Measurements from ENCODE around the gene RAB3C.
A peak's percentile ranks its signal among the peaks of the same experiment; 100 is the strongest.

RAB3C gene

GRCh38 chr5:58886315-58887207 is 303.7 kb downstream of the RAB3C start:
- peak; percentile 33 for DNase-seq (ENCODE audit: low spot score)

DNA sequence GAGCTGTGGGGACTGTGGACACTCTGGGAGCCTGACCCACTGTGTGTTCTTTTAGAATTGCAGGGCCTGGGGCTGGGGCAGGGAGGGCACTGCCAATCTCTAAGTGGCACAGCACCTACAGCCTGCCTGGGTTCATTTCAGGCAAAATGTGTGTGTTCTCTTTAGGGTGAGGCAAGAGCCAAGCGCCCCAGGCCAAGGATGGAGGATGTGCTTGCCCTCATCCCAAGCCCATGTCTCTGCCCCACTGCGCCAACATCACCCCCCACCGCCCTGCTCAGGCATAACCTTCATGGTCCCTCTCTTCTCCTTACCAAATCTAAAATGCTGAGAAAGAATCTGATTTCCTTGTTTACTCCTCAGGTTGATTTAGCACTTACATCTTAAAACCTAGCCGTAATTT is 304.4 kb downstream of the RAB3C start:
- no peak for DNase-seq (ENCODE audit: low spot score)

DNA sequence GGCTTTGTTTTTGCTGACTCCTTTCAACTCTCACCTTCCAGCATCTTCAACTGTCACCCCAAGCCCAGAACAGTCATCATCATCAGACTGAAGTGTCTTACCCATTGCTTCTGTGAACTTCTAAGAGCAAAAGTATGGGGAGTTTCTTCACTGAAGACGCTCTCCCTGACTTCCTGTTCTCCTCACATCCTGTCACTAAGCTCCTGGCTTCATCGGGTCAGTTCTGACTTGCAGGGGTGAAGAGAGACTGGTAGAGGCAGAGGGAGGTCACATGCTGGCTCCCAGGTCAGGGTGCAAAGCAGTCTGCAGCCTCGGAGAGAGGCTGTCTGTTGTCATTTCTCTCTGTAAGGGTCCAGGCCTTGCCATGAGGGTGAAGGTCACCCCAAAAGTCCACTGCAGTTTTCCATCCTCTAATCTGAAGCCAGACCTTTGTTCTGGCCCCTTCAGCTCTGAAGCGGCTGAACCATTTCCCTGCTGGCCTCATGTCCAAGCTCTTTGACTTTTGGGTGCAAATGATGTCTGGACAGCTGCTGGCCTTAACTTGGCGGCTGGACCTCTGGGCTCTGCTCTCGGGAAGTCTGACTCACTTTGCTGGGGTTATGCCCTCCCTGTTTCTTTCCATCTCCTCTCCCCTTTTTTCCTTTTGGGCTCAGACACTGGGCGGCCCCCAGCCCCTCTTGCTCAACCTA is 305.0 kb downstream of the RAB3C start:
- no peak for DNase-seq (ENCODE audit: low spot score)

DNA sequence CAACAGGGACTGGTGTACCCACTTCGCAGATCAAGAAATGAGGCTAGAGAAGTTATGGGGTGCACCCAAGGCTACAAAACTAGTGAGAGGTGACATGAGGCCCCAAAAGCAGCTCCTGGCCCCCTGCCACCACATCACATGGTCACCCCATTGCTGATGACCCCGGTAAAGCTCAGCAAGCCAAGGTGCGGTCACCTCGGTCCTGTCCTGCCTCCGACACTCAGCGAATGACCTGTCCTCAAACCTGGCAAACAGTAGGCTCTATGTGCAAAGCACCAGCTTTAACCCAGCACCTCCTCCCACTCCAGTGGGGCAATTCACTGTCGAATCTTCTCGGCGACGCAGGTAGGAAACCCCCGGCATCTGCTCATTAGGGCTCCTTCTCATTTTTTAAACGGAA is 307.4 kb downstream of the RAB3C start:
- no peak for DNase-seq (ENCODE audit: low spot score)

DNA sequence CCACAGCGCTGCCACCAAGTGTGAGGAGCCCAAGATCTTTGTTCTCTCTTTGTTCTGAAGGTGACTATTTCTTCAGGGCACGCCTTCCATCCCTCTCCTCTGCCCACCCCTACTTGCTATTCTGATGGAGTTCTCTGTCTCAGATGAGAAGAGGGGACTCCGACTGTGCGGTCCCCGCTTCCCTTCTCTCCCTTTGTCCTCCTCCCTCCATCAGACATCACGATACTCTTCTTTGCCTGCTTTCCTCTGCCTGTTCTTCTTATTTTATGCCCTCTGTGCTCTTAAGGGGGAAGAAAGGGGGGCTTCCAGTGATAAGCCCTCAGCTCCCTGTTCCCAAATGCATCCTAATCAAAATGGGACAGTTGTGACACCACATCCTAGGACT is 307.8 kb downstream of the RAB3C start:
- DNase-seq (ENCODE audit: low spot score), result no peak

GRCh38 chr5:58891086-58891970 is 308.5 kb downstream of the RAB3C start:
- DNase-seq (ENCODE audit: low spot score), result peak; percentile 12

DNA sequence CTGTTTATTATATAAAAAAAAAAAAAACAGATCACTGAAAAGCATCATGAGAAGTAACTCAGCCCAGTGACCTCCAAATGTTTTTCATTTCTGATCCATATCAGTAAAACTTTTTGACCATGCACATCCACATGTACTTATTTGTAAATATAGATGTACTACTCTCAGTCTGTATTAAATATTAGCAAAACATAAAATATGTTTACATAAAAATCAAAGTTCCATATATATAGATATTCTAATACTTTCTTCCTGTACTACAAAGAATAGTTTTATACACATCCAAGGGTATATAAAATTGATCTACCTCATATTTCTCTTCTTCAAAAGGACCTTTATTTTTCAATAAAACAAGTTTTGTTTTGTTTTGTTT is 309.1 kb downstream of the RAB3C start:
- no peak for DNase-seq (ENCODE audit: low spot score)

DNA sequence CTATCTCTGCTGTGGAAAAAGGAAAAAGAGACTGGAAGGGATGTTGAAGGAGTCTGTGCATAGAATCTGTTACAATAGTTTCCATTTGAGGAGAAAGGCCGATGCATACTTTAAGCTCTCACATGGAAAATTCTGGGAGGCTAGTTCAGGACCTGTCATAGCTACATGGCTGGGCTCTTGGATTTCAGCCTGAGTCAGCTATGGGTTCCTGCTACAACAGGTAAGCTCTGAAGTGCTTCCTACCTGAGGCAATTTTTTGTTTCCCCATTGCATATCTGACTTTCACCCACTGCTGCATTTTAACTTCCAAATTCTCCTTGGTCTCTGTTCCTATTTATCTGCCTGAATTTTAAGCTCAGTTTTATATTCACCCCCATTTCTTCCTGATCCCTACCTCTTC is 310.7 kb downstream of the RAB3C start:
- DNase-seq (ENCODE audit: low spot score), result no peak

- no peak for DNase-seq (ENCODE audit: low spot score)
Measured at GRCh38 chr5:58898006-58898405, 315.1 kb downstream of the RAB3C start.

DNA sequence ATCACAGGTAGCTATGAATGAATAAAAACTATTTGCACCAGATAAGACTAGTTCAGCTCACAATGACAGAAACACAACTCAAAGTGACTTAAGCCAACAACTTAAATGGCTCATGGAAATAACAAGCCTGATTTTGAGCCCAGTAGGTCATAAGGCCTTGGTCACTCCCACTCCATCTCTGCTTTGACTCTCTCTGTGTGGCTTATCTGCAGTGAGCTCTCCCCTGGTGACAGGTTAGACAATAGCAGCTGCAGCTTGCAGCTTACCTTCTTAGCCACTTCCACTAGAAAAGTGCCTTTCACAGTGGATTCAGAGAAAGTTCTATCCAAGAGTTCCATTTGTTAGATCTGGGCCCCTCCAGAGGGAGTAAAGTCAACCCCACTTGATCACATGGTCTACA is 315.7 kb downstream of the RAB3C start:
- DNase-seq (ENCODE audit: low spot score), result no peak

DNA sequence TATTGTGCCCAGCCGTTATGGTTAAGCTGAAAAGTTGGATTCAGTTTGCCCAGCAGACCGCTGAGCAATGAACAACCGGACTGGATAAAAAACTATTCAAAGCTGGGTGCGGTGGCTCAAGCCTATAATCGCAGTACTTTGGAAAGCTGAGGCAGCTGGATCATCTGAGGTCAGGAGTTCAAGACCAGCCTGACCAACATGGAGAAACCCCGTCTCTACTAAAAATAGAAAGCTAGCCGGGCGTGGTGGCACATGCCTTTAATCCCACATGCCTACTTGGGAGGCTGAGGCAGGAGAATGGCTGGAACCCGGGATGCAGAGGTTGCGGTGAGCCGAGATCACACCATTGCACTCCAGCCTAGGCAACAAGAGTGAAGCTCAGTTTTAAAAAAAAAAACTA is 318.4 kb downstream of the RAB3C start:
- no peak for DNase-seq (ENCODE audit: low spot score)

- DNase-seq (ENCODE audit: low spot score), result no peak
Measured at GRCh38 chr5:58902305-58902704, 319.4 kb downstream of the RAB3C start.

DNA sequence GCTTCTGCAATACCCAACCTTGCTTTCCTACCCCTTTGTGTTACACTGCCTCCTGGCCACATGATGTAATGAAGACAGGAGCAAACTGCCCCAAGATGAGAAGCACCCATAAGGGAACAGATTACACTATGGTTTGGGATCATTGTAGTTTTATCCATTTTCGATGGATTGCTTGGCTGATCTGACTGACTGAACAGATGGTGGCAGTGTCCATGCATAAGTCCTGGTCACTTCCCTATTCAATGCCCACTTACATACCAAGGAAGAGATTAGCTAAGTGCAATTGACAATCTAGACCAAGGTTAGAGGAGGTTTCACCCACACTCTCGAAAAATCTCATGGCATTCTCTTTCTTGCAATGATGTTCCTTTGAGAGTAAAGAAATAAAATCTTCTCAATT is 319.9 kb downstream of the RAB3C start:
- no peak for DNase-seq (ENCODE audit: low spot score)

DNA sequence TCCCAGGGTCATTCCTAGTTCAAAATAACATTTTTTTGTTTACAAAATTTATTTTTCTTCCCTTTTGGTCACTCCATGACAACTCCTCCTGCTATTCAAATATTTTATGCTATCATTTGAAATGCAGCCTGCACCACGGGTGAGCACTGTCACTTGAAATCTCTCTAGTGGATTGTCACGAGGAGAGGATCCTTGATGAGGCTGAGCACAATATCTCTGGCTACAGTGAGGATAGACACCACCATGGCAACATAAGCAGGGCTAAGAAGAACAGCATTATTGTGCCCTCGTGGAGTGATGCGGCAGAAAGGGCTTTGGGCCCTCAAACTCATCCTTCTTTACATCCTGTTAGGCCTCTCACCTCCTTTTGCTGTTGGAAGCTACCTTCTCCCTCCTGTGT is 321.9 kb downstream of the RAB3C start:
- DNase-seq (ENCODE audit: low spot score), result no peak

DNA sequence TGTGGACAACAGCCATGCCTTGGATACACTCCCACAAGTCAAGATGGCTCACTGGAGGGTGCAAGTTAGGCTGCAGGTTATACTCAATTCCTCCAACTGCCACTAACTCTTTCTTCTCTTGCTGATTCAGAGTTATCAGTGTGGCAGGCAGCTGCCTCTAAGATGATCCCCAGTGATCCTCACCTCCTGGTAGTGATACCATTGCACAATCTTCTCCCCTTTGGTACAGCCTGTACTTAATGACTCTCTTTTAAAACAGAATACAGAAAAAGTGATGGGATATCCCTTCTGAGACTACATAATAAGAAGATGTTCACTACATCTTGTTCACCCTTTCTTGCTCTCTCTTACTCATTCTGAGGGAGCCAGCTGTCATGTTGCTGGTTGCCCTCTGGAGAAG is 323.1 kb downstream of the RAB3C start:
- no peak for DNase-seq (ENCODE audit: low spot score)
